Naive B cell (primary cell): ENCODE measurements around the gene ALDH3B2. TPM values are rescaled to one million over a fixed set of nuclear protein-coding genes. Genes with fewer than 3 reads are reported as not detected.

Experiments
- ATAC-seq, 2 donors: fragments of 150-1000 bp; cut with Tn5 transposase; 2 replicates each; pipeline ENCODE4 v1.10.0; 2021; ENCODE audit warnings: low read depth in 2 of 2, mild to moderate bottlenecking in 2 of 2, moderate library complexity in 2 of 2
- DNase-seq: peaks from one replicate; pipeline ENCODE4 v3.0.0; 2022
- H3K27ac Mint-ChIP-seq, 6 donors: one replicate each; pipeline ENCODE4 v1.8.0; 2020 to 2022; ENCODE audit warnings: mild to moderate bottlenecking in 6 of 6, mixed read lengths in 6 of 6, moderate library complexity in 5 of 6, inconsistent platforms in 2 of 6
- H3K27me3 Mint-ChIP-seq, 3 donors: one replicate each; pipeline ENCODE4 v1.8.0; 2021 to 2022; ENCODE audit warnings: mixed read lengths in 3 of 3, mild to moderate bottlenecking in 1 of 3
- H3K36me3 Mint-ChIP-seq, 2 donors: one replicate each; pipeline ENCODE4 v1.8.0; 2020 to 2022; ENCODE audit warnings: mixed read lengths in 2 of 2, inconsistent platforms in 1 of 2, mild to moderate bottlenecking in 1 of 2
- H3K4me1 Mint-ChIP-seq, 3 donors: one replicate each; pipeline ENCODE4 v1.8.0; 2020 to 2022; ENCODE audit warnings: mixed read lengths in 3 of 3, inconsistent platforms in 1 of 3, mild to moderate bottlenecking in 1 of 3, moderate library complexity in 1 of 3
- H3K4me3 Mint-ChIP-seq, 8 donors: one replicate each; pipeline ENCODE4 v1.8.0; 2020 to 2022; ENCODE audit warnings: mild to moderate bottlenecking in 8 of 8, mixed read lengths in 8 of 8, moderate library complexity in 8 of 8, inconsistent platforms in 2 of 8
- H3K9me3 Mint-ChIP-seq, 7 donors: one replicate each; pipeline ENCODE4 v1.8.0; 2020 to 2022; ENCODE audit warnings: mixed read lengths in 7 of 7, mild to moderate bottlenecking in 5 of 7, inconsistent platforms in 2 of 7, moderate library complexity in 1 of 7
- polyA plus RNA-seq, 6 donors: library from polyadenylated mRNA; unstranded; fragments of 300-500 nt; fragmentation: Illumina TruSeq; gene quantifications; one replicate each; pipeline ENCODE4 v1.2.3, GENCODE V29; 2021; ENCODE audit warnings: low read depth in 6 of 6

The ALDH3B2 gene
- polyA plus RNA-seq, 6 donors from 2014 or later, result 0.30 to 2.4 (median 1.1) TPM; not detected in 3

DNA sequence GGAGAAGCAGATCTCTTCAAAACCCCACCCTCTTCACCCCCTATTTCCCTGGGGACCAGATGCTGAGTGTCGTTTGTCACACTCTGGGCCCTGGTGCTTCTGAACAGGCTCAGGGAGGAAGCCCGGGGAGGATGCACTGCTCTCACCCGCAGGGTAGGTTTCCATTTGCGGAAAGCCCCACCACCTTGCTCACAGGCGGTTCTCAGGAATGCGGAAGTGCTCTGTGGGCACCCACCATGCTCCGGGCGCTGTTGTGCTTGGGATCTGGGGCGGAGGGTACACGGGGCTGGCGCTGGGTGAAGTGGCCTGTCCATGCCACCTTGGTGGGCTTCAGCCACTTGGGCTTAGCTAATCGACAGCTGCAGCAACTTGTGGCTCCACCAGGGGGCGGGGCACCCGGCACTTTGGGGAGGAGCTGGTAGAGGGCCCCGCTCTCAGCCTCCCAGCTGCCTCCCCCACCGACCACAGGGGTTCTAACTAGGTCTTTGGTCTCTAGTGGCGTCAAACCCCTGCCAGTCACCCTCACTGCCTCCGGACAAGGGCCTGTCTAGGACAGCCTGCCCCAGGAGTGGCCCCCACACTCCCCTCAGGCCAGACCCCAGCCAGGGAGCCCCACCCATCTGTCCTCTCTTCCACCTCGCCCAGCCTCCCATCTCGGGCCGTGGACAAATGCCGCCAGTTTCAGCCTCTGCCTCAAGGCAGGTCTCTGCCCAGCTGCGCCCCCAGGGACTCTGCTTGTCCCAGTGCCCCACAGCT is 60.3 kb downstream of the ALDH3B2 start:
- Mint-ChIP-seq H3K4me1 (peaks cover 32 to 38% (median 34%) of the 10 kb centered on the region in 3 donors), H3K36me3 (peaks cover 0 to 3% of the 10 kb centered on the region in 2 donors), H3K27me3 (no peaks in the 10 kb centered on the region), H3K9me3 (no peaks in the 10 kb centered on the region), H3K27ac (peak overlapping the region; percentile 98 to 99 (median 99)), H3K4me3 (peak overlapping the region; percentile 79 to 87 (median 84))
- peak; percentile 97 for DNase-seq
- ATAC-seq, result peak; percentile 96 to 97

- peaks cover 0 to 9% of the 10 kb centered on the region in 2 donors for H3K36me3 Mint-ChIP-seq
- no peaks in the 10 kb centered on the region for H3K9me3 Mint-ChIP-seq
- peak overlapping the region; percentile 98 to 99 (median 99) for H3K27ac Mint-ChIP-seq
- H3K4me3 Mint-ChIP-seq, result peak overlapping the region; percentile 79 to 87 (median 84)
- H3K27me3 Mint-ChIP-seq, result no peaks in the 10 kb centered on the region
- H3K4me1 Mint-ChIP-seq, result peaks cover 32 to 41% (median 40%) of the 10 kb centered on the region in 3 donors
- DNase-seq, result no peak
- no peak for ATAC-seq
Measured at GRCh38 chr11:67613313-67613959, 61.0 kb downstream of the ALDH3B2 start.

DNA sequence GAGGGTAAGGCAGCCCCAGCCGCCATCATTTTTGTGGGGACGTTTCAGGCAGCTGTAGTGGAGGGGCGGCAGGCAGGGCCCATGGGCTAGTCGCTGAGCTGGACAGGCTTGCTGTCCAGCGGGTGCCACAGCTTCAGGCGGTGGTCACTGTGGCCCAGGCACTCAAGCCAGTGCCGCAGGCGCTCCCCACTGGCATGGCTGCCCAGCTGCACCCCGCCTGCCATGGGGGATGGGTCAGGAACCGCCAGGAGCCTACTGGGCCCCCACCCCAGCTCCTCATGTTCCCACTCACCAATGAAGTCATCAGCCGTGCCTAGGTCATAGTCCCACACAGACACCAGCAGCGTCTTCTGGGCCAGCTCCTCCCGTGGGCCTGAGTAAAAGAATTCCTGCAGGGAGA is 61.7 kb downstream of the ALDH3B2 start:
- no peak overlapping the region for H3K4me3 Mint-ChIP-seq
- H3K9me3 Mint-ChIP-seq, result no peaks in the 10 kb centered on the region
- H3K27ac Mint-ChIP-seq, result peak overlapping the region in 4 of 6 donors; percentile 86 to 99 (median 98)
- DNase-seq (no peak), ATAC-seq (no peak)
- H3K27me3 Mint-ChIP-seq, result no peaks in the 10 kb centered on the region
- peaks cover 0 to 9% of the 10 kb centered on the region in 2 donors for H3K36me3 Mint-ChIP-seq
- peaks cover 32 to 47% (median 44%) of the 10 kb centered on the region in 3 donors for H3K4me1 Mint-ChIP-seq

Other genes starting within 250 kb of the ALDH3B2 start
- gene RPS6KB2, start 246.1 kb downstream of the ALDH3B2 start, polyA plus RNA-seq, result 10 to 100 TPM; 37.9 to 54.7 (median 50.0) TPM
- gene PTPRCAP, start 236.9 kb downstream of the ALDH3B2 start, polyA plus RNA-seq, result 1,000 to 10,000 TPM in 3 of 6 donors, 100 to 1,000 TPM in 3; 953 to 1,146 (median 1,009) TPM
- 1 to 10 TPM; 6.5 to 9.9 (median 8.7) TPM for gene CORO1B, start 231.1 kb downstream of the ALDH3B2 start, polyA plus RNA-seq
- gene GPR152, start 221.9 kb downstream of the ALDH3B2 start, polyA plus RNA-seq, result 1 to 10 TPM in 5 of 6 donors, not detected in 1; 1.1 to 2.5 (median 1.7) TPM
- 1 to 10 TPM in 5 of 6 donors, not detected in 1; 1.5 to 6.8 (median 2.1) TPM for gene CABP4, start 219.3 kb downstream of the ALDH3B2 start, polyA plus RNA-seq
- gene TMEM134, start 205.4 kb downstream of the ALDH3B2 start, polyA plus RNA-seq, result 100 to 1,000 TPM; 183 to 250 (median 221) TPM
- 100 to 1,000 TPM in 4 of 6 donors, 10 to 100 TPM in 2; 86.8 to 149 (median 120) TPM for gene AIP, start 191.6 kb downstream of the ALDH3B2 start, polyA plus RNA-seq
- gene PITPNM1, start 169.3 kb downstream of the ALDH3B2 start, polyA plus RNA-seq, result 10 to 100 TPM; 10.9 to 34.9 (median 14.5) TPM
- 100 to 1,000 TPM in 5 of 6 donors, 10 to 100 TPM in 1; 87.4 to 161 (median 111) TPM for gene CDK2AP2, start 166.5 kb downstream of the ALDH3B2 start, polyA plus RNA-seq
- gene CABP2, start 151.2 kb downstream of the ALDH3B2 start, polyA plus RNA-seq, result not detected
- 100 to 1,000 TPM; 225 to 406 (median 317) TPM for gene GSTP1, start 90.8 kb downstream of the ALDH3B2 start, polyA plus RNA-seq
- 100 to 1,000 TPM; 110 to 165 (median 124) TPM for gene NDUFV1, start 67.7 kb downstream of the ALDH3B2 start, polyA plus RNA-seq
- 10 to 100 TPM in 3 of 6 donors, 1 to 10 TPM in 3; 2.9 to 15.3 (median 10.0) TPM for gene NUDT8, start 44.7 kb downstream of the ALDH3B2 start, polyA plus RNA-seq
- gene TBX10, start 34.9 kb downstream of the ALDH3B2 start, polyA plus RNA-seq, result not detected
- 1 to 10 TPM in 5 of 6 donors, under 1 TPM in 1; 0.80 to 6.6 (median 2.5) TPM for gene ACY3, start 23.9 kb downstream of the ALDH3B2 start, polyA plus RNA-seq